Endothelial cell (in vitro differentiated cells): ENCODE results near the gene ATP2A3. TPM values are rescaled to one million over a fixed set of nuclear protein-coding genes. Genes with fewer than 3 reads are reported as not detected.

Source experiments
- DNase-seq: peaks from one replicate; pipeline ENCODE4 v3.0.0; 2021; ENCODE audit warnings: low spot score
- H3K27ac Mint-ChIP-seq: one replicate; pipeline ENCODE4 v1.8.0; 2021; ENCODE audit warnings: mixed read lengths, inconsistent platforms; ENCODE audit not compliant: unreplicated experiment
- H3K27me3 Mint-ChIP-seq: one replicate; pipeline ENCODE4 v1.8.0; 2021; ENCODE audit warnings: mild to moderate bottlenecking, moderate library complexity, mixed read lengths, inconsistent platforms; ENCODE audit not compliant: unreplicated experiment
- H3K36me3 Mint-ChIP-seq: one replicate; pipeline ENCODE4 v1.8.0; 2021; ENCODE audit warnings: mild to moderate bottlenecking, low read depth, mixed read lengths, inconsistent platforms; ENCODE audit not compliant: unreplicated experiment
- H3K4me1 Mint-ChIP-seq: one replicate; pipeline ENCODE4 v1.8.0; 2021; ENCODE audit warnings: mild to moderate bottlenecking, mixed read lengths, inconsistent platforms; ENCODE audit not compliant: unreplicated experiment
- H3K4me3 Mint-ChIP-seq: one replicate; pipeline ENCODE4 v1.8.0; 2021; ENCODE audit warnings: mild to moderate bottlenecking, mixed read lengths, inconsistent platforms; ENCODE audit not compliant: unreplicated experiment
- H3K9me3 Mint-ChIP-seq: one replicate; pipeline ENCODE4 v1.8.0; 2021; ENCODE audit warnings: mixed read lengths, inconsistent platforms; ENCODE audit not compliant: unreplicated experiment
- total RNA-seq: library from RNA; stranded (reverse); fragmentation: NEBNext Ultra II Directional; extraction: Animal tissue kit (Norgen Biotek cat#: 25700); gene quantifications from one replicate; pipeline ENCODE4 v1.2.1, GENCODE V29; 2021; ENCODE audit not compliant: unreplicated experiment
- TF ChIP-seq, protein P1 (sequence below): fragments of 200-600 bp; sonication (generic); IDR thresholded peaks from one replicate; pipeline ENCODE4 v1.5.0; 2021; ENCODE audit warnings: antibody characterized with exemption; ENCODE audit not compliant: unreplicated experiment

ATP2A3 gene
- total RNA-seq, 1 donor from 2014 or later: 116 TPM

GRCh38 chr17:3893003-3893719, 71.1 kb downstream of the ATP2A3 start, which contains the start of gene CAMKK1:
Gene CAMKK1, minus strand, starts transcription at chr17:3893053. Its CDS starts 7,366 bp downstream, at chr17:3885687.
- peak; percentile 89 for DNase-seq
- TF ChIP-seq, protein P1, sequence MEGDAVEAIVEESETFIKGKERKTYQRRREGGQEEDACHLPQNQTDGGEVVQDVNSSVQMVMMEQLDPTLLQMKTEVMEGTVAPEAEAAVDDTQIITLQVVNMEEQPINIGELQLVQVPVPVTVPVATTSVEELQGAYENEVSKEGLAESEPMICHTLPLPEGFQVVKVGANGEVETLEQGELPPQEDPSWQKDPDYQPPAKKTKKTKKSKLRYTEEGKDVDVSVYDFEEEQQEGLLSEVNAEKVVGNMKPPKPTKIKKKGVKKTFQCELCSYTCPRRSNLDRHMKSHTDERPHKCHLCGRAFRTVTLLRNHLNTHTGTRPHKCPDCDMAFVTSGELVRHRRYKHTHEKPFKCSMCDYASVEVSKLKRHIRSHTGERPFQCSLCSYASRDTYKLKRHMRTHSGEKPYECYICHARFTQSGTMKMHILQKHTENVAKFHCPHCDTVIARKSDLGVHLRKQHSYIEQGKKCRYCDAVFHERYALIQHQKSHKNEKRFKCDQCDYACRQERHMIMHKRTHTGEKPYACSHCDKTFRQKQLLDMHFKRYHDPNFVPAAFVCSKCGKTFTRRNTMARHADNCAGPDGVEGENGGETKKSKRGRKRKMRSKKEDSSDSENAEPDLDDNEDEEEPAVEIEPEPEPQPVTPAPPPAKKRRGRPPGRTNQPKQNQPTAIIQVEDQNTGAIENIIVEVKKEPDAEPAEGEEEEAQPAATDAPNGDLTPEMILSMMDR: no peak
- H3K36me3 Mint-ChIP-seq: peaks cover 11% of the 10 kb centered on the region
- H3K9me3 Mint-ChIP-seq: no peaks in the 10 kb centered on the region
- H3K27me3 Mint-ChIP-seq: peaks cover 21% of the 10 kb centered on the region
- peak within 1 kb of the TSS; percentile 74 for H3K27ac Mint-ChIP-seq
- peaks cover 30% of the 10 kb centered on the region for H3K4me1 Mint-ChIP-seq
- H3K4me3 Mint-ChIP-seq: peak within 1 kb of the TSS; percentile 87

DNA sequence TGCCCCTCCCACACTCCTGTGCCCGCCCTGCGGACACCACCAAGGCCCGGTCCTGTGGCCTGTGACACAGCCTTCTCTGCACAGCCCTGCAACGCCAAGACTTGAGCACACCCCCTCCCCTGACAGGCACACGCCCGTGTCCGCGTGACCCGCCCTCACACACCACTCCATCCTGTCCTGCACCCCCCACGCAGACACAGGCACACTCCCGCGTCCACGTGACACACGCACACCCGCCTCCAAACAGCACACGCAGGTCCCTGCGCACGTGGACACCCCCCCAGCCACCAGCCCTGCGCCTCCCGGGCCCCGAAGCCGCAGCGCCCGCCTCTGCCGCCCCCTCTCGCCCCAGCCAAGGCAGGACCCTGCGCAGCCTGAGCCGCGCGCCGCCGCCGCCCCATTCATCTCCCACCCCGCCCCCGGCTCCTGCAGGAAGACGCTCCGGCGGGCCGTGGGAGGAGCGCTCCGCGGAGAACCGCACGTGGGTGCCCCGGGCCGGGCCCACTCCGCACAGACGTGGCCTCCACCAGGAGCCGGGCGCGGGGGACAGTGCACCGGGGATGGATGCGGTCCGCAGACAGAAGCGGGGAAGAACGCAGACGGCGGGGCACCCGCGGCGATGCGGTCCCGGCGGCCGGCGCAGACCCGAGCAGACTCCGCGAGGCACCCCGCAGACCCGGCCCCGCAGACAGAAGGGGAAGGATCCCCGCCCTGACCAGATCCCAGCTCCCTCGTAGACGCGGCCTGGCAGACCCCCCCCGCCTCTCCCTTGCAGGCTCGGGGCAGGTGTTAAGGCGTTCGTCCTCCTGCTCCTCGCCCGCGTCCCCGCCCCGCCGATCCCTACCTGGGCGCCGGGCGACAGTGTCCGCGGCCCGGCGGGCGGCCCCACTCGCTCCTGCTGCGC, 71.9 kb downstream of the ATP2A3 start:
- DNase-seq: peak; percentile 58
- peaks cover 20% of the 10 kb centered on the region for H3K27me3 Mint-ChIP-seq
- TF ChIP-seq, protein P1: no peak
- no peaks in the 10 kb centered on the region for H3K9me3 Mint-ChIP-seq
- no peak overlapping the region for H3K27ac Mint-ChIP-seq
- H3K36me3 Mint-ChIP-seq: peaks cover 11% of the 10 kb centered on the region
- H3K4me3 Mint-ChIP-seq: peak overlapping the region; percentile 77
- H3K4me1 Mint-ChIP-seq: peaks cover 33% of the 10 kb centered on the region

- Mint-ChIP-seq H3K27ac (no peak overlapping the region), H3K27me3 (peaks cover 19% of the 10 kb centered on the region), H3K36me3 (peaks cover 11% of the 10 kb centered on the region), H3K4me3 (peak overlapping the region; percentile 77), H3K9me3 (no peaks in the 10 kb centered on the region), H3K4me1 (peaks cover 40% of the 10 kb centered on the region)
- no peak for DNase-seq
- TF ChIP-seq, protein P1: no peak
Measured at GRCh38 chr17:3891626-3892094, 72.6 kb downstream of the ATP2A3 start.

DNA sequence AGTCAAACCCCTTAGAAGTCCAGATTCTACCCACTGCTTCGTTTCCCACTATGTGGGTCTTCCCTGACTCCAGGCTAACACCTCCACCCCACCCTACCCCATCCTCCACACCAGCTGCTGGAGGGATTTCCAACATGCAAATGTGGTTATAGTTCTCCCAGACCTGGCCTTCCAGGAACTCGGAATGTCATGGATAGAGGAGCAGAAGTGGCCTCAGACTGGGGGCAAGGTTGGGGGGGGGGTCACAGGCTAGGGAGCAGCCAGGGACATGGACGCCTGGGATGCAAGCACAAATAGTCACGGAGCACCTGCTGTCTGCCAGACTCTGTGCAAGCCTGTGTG, 73.4 kb downstream of the ATP2A3 start:
- Mint-ChIP-seq H3K9me3 (no peaks in the 10 kb centered on the region), H3K4me3 (peak overlapping the region; percentile 77), H3K4me1 (peaks cover 47% of the 10 kb centered on the region), H3K27me3 (peaks cover 22% of the 10 kb centered on the region), H3K36me3 (peaks cover 11% of the 10 kb centered on the region), H3K27ac (no peak overlapping the region)
- DNase-seq: no peak
- TF ChIP-seq, protein P1: no peak
